ENCODE data around the gene CHAF1A.

DNA sequence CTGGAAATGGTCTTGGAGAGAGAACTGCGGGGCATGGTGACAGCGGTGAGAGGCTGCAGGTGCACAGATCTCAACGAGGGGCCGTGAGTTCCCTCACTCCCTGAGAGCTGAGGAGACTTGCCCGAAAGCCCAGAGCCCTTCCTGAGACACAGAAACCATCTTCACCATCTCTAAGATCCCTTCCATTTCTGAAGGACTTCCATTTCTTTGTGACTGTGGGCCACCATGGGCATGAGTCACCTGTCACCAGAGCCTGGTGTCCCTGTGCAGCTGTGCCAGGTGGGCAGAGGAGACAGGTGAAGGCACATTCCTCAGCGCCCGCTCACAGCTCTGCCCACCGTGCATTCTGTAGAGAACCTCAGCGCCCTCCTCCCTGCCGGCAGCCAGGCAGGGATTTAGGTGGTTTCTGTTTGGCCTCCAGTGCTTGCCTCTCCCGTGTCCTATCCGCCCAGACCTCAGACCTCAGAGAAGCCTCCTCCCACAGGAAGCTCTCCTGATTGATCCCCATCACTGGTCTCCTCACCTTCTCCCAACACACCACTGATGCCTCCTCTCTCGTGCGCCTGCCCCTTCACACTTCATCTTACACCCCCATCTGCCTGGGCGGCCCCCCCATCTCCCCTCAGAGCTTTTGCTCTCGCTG is 26.3 kb upstream of the CHAF1A start:
- TF ChIP-seq POLR2A (IDR thresholded peaks at IDR 0.05; ENCODE audit: low read depth, low read length) (no peak), RAD21 (IDR thresholded peaks at IDR 0.05; ENCODE audit: low read length) (no peak), CHD1 (IDR thresholded peaks at IDR 0.05; ENCODE audit: low read depth, low read length) (no peak), RCOR1 (IDR thresholded peaks at IDR 0.05; ENCODE audit: insufficient replicate concordance, low read length) (no peak), MAFK (IDR thresholded peaks at IDR 0.05; ENCODE audit: low read depth, low read length) (no peak)
- TF ChIP-seq, protein P1, sequence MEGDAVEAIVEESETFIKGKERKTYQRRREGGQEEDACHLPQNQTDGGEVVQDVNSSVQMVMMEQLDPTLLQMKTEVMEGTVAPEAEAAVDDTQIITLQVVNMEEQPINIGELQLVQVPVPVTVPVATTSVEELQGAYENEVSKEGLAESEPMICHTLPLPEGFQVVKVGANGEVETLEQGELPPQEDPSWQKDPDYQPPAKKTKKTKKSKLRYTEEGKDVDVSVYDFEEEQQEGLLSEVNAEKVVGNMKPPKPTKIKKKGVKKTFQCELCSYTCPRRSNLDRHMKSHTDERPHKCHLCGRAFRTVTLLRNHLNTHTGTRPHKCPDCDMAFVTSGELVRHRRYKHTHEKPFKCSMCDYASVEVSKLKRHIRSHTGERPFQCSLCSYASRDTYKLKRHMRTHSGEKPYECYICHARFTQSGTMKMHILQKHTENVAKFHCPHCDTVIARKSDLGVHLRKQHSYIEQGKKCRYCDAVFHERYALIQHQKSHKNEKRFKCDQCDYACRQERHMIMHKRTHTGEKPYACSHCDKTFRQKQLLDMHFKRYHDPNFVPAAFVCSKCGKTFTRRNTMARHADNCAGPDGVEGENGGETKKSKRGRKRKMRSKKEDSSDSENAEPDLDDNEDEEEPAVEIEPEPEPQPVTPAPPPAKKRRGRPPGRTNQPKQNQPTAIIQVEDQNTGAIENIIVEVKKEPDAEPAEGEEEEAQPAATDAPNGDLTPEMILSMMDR (conservative IDR thresholded peaks at IDR 0.05; ENCODE audit: low read depth, low read length), result no peak
